ENCODE measurements around the gene FKBP14.
A peak's percentile ranks its signal among the peaks of the same experiment; 100 is the strongest.

Gene FKBP14

GRCh38 chr7:29977886-29978651 lies 48.4 kb downstream of the FKBP14 start:
- Histone ChIP-seq H3K27ac (no peak overlapping the region), H3K27me3 (ENCODE audit: insufficient read depth, low read depth, severe bottlenecking) (no peaks in the 10 kb centered on the region), H3K36me3 (peaks cover 4% of the 10 kb centered on the region), H3K4me3 (ENCODE audit: low read depth, low read length) (no peak overlapping the region), H3K9me3 (ENCODE audit: severe bottlenecking) (no peaks in the 10 kb centered on the region)
- DNase-seq = peak; percentile 31
- TF ChIP-seq, protein P1, sequence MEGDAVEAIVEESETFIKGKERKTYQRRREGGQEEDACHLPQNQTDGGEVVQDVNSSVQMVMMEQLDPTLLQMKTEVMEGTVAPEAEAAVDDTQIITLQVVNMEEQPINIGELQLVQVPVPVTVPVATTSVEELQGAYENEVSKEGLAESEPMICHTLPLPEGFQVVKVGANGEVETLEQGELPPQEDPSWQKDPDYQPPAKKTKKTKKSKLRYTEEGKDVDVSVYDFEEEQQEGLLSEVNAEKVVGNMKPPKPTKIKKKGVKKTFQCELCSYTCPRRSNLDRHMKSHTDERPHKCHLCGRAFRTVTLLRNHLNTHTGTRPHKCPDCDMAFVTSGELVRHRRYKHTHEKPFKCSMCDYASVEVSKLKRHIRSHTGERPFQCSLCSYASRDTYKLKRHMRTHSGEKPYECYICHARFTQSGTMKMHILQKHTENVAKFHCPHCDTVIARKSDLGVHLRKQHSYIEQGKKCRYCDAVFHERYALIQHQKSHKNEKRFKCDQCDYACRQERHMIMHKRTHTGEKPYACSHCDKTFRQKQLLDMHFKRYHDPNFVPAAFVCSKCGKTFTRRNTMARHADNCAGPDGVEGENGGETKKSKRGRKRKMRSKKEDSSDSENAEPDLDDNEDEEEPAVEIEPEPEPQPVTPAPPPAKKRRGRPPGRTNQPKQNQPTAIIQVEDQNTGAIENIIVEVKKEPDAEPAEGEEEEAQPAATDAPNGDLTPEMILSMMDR (IDR thresholded peaks at IDR 0.05; ENCODE audit: low read depth, low read length) = peak; percentile 48

DNA sequence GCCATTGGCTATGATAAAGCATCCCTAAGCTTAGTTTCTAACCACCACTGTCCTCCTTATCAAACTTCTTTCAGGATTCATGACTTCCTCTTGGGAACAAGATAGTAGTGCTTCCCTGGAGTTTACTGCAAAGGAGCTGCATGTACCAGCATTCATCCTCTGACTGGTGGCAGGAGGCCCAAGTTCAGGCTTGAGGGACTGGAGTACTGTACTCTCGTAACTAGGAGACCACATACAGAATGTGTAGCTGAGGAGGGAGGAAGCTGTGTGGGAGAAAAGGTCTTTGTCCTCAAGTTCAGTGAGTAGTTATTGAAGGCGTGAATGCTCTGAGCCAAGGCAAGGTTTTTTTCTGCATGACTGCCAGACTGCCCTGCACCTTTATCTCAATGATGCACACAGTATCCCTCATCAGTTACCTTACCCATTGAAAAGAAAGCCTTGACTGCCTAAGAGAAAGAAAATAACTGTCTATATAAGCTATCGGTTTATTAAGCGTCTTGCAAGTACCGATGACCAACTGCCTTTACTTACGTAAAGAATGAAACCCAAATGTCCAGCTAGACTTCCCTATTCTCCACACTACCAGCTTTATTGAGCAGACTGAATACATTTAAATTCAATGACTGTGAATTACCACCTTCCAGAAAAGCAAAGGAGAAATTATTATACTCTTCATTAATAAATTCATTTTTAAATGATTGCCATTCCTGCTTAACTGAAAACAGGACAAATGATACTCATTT lies 49.7 kb downstream of the FKBP14 start:
- Histone ChIP-seq H3K9me3 (ENCODE audit: severe bottlenecking) (no peaks in the 10 kb centered on the region), H3K27me3 (ENCODE audit: insufficient read depth, low read depth, severe bottlenecking) (no peaks in the 10 kb centered on the region), H3K36me3 (no peaks in the 10 kb centered on the region; the same call in 1 of the 2 replicates), H3K4me3 (ENCODE audit: low read depth, low read length) (no peak overlapping the region), H3K27ac (no peak overlapping the region)
- TF ChIP-seq, protein P1 (IDR thresholded peaks at IDR 0.05; ENCODE audit: low read depth, low read length) = no peak
- no peak for DNase-seq

DNA sequence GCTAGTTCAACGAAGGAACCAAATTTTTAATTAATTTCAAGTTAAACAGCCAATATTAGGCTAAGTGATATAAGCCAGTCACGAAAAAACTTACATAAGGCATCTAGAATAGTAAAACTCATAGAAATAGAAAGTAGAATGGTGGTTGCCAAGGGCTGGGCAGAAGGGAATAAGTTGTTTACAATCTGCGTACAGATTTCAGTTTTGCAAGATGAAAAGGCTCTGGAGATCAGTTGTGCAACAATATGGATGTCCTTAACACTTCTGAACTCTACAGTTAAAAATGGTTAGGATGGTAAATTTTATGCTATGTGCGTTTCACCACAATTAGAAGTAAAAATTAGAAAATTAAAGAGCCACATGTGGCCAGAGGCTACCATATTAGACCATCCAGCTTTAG lies 50.2 kb downstream of the FKBP14 start:
- Histone ChIP-seq H3K27me3 (ENCODE audit: insufficient read depth, low read depth, severe bottlenecking) (no peaks in the 10 kb centered on the region), H3K36me3 (no peaks in the 10 kb centered on the region), H3K27ac (no peak overlapping the region), H3K9me3 (ENCODE audit: severe bottlenecking) (no peaks in the 10 kb centered on the region), H3K4me3 (ENCODE audit: low read depth, low read length) (no peak overlapping the region)
- TF ChIP-seq, protein P1 (IDR thresholded peaks at IDR 0.05; ENCODE audit: low read depth, low read length) = no peak
- DNase-seq = no peak

- Histone ChIP-seq H3K27me3 (ENCODE audit: insufficient read depth, low read depth, severe bottlenecking) (no peaks in the 10 kb centered on the region), H3K36me3 (no peaks in the 10 kb centered on the region), H3K9me3 (ENCODE audit: severe bottlenecking) (no peaks in the 10 kb centered on the region), H3K27ac (no peak overlapping the region), H3K4me3 (ENCODE audit: low read depth, low read length) (no peak overlapping the region)
- TF ChIP-seq, protein P1 (IDR thresholded peaks at IDR 0.05; ENCODE audit: low read depth, low read length) = no peak
- DNase-seq = no peak
These were observed 50.9 kb downstream of the FKBP14 start for GRCh38 chr7:29975561-29975960.

DNA sequence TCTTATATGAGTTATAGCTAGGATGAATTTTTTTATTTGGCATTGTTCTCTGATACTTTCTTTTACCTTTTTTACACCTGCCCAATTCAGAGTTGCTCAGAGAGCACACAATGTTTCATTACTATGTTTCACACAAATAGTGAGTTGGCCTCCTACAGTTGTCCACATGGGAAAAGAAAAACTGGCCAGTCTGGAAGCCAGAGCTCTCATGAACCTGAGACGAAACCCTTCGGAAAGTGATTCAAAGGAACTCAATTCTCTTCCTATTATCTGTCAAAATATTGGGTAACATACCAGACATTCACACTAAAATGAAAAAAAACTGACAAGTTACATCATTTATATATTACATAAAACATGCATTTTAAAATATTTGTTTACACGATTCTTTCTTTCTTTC lies 52.2 kb downstream of the FKBP14 start:
- Histone ChIP-seq H3K27ac (no peak overlapping the region), H3K4me3 (ENCODE audit: low read depth, low read length) (no peak overlapping the region), H3K9me3 (ENCODE audit: severe bottlenecking) (no peaks in the 10 kb centered on the region), H3K36me3 (no peaks in the 10 kb centered on the region), H3K27me3 (ENCODE audit: insufficient read depth, low read depth, severe bottlenecking) (no peaks in the 10 kb centered on the region)
- TF ChIP-seq, protein P1 (IDR thresholded peaks at IDR 0.05; ENCODE audit: low read depth, low read length) = no peak
- DNase-seq = no peak
